Testis (tissue), 2 donors: ENCODE data around the gene FOSL1.

Experiments used
- POLR2A ChIP-seq: fragments of 450-650 bp; IDR thresholded peaks from one replicate; pipeline ENCODE4 v1.6.1; 2017; ENCODE audit warnings: antibody characterized with exemption, mild to moderate bottlenecking, moderate library complexity
- TF ChIP-seq, protein P1 (sequence below), 3 experiments: fragments of 450-650 bp in 2 of 3; fragments of 200-600 bp in 1 of 3; sonication (generic) in 1 of 3; IDR thresholded peaks; one replicate each; pipeline ENCODE4 v1.5.1; 2016 to 2019; ENCODE audit warnings: antibody characterized with exemption in 3 of 3, mild to moderate bottlenecking in 2 of 3, moderate library complexity in 1 of 3

DNA sequence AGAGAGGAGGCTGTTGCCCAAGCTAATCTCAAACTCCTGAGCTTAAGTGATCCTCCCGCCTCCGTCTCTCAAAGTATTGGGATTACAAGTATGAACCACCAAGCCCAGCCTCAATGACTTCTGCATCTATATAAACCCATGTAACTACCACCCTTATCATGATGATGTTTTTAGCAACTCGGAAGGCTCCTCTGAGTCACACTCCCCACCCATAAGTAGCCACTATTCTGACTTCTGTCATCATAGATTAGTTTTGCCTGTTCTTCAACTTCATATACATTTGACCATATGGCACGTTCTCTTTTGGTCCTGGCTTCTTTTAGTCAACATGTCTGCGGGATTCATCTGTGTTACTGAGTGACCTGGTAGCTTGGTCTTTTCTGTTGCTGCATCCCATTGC is 6.4 kb upstream of the FOSL1 start:
- TF ChIP-seq, protein P1, sequence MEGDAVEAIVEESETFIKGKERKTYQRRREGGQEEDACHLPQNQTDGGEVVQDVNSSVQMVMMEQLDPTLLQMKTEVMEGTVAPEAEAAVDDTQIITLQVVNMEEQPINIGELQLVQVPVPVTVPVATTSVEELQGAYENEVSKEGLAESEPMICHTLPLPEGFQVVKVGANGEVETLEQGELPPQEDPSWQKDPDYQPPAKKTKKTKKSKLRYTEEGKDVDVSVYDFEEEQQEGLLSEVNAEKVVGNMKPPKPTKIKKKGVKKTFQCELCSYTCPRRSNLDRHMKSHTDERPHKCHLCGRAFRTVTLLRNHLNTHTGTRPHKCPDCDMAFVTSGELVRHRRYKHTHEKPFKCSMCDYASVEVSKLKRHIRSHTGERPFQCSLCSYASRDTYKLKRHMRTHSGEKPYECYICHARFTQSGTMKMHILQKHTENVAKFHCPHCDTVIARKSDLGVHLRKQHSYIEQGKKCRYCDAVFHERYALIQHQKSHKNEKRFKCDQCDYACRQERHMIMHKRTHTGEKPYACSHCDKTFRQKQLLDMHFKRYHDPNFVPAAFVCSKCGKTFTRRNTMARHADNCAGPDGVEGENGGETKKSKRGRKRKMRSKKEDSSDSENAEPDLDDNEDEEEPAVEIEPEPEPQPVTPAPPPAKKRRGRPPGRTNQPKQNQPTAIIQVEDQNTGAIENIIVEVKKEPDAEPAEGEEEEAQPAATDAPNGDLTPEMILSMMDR (IDR thresholded peaks at IDR 0.05) = no peak
- no peak for TF ChIP-seq POLR2A
